Activated T-helper 2 cell treated with anti-CD3 and anti-CD28 coated beads, Interferon-gamma antibody, Interleukin-2, Interleukin-4, amounts not matched to agents 10 μg/mL and 5 μg/mL and 100 μg/mL, durations not matched to agents 14 hours and 24 hours and 36 hours (primary cell): Measurements from ENCODE around the gene CTRB2. TPM values are rescaled to one million over a fixed set of nuclear protein-coding genes. Genes with fewer than 3 reads are reported as not detected.

ENCODE experiments used
- DNase-seq: peaks from one replicate; pipeline ENCODE4 v3.0.0; 2021; ENCODE audit warnings: low spot score
- H3K27ac Mint-ChIP-seq: one replicate; pipeline ENCODE4 v1.8.0; 2021; ENCODE audit warnings: mixed read lengths
- H3K27me3 Mint-ChIP-seq: one replicate; pipeline ENCODE4 v1.8.0; 2021; ENCODE audit warnings: low read depth, mixed read lengths
- H3K36me3 Mint-ChIP-seq: one replicate; pipeline ENCODE4 v1.8.0; 2021; ENCODE audit warnings: low read depth, mixed read lengths
- H3K4me1 Mint-ChIP-seq: one replicate; pipeline ENCODE4 v1.8.0; 2021; ENCODE audit warnings: low read depth, mixed read lengths
- H3K4me3 Mint-ChIP-seq: one replicate; pipeline ENCODE4 v1.8.0; 2021; ENCODE audit warnings: low read depth, mild to moderate bottlenecking, moderate library complexity, mixed read lengths
- H3K9me3 Mint-ChIP-seq: one replicate; pipeline ENCODE4 v1.8.0; 2021; ENCODE audit warnings: mixed read lengths
- intact Hi-C: fragments of 100-400 bp; cut with micrococcal nuclease; formaldehyde crosslinking; loops from one replicate; pipeline ENCODE4 v1.15.1; 2023
- total RNA-seq: library from RNA; stranded (reverse); gene quantifications from 2 replicates; pipeline ENCODE4 v1.2.3, GENCODE V29; 2022

CTRB2 gene
- total RNA-seq, 1 donor from 2014 or later: not detected

GRCh38 chr16:75188832-75189477, 18.0 kb downstream of the CTRB2 start:
- no peak overlapping the region for H3K27ac Mint-ChIP-seq
- H3K4me1 Mint-ChIP-seq: no peaks in the 10 kb centered on the region
- DNase-seq: no peak

GRCh38 chr16:75181630-75182029, 25.3 kb downstream of the CTRB2 start:
- Mint-ChIP-seq H3K4me1 (no peaks in the 10 kb centered on the region), H3K36me3 (no peaks in the 10 kb centered on the region), H3K27me3 (peaks cover 5% of the 10 kb centered on the region), H3K9me3 (peaks cover 20% of the 10 kb centered on the region), H3K27ac (no peak overlapping the region), H3K4me3 (no peak overlapping the region)
- intact Hi-C loops: no loop called here
- no peak for DNase-seq

More at GRCh38 chr16:75188832-75189477, 18.0 kb downstream of the CTRB2 start:
- Mint-ChIP-seq H3K27me3 (peaks cover 8% of the 10 kb centered on the region), H3K36me3 (no peaks in the 10 kb centered on the region), H3K9me3 (no peaks in the 10 kb centered on the region), H3K4me3 (no peak overlapping the region)
- intact Hi-C loops: no loop called here

GRCh38 chr16:75179208-75179607, 27.8 kb downstream of the CTRB2 start:
- no peaks in the 10 kb centered on the region for H3K36me3 Mint-ChIP-seq
- intact Hi-C loops: no loop called here
- peaks cover 5% of the 10 kb centered on the region for H3K27me3 Mint-ChIP-seq
- no peaks in the 10 kb centered on the region for H3K4me1 Mint-ChIP-seq
- no peak overlapping the region for H3K4me3 Mint-ChIP-seq
- H3K9me3 Mint-ChIP-seq: peaks cover 34% of the 10 kb centered on the region
- H3K27ac Mint-ChIP-seq: no peak overlapping the region
- DNase-seq: no peak

- no peak overlapping the region for H3K4me3 Mint-ChIP-seq
- no peak overlapping the region for H3K27ac Mint-ChIP-seq
- intact Hi-C loops: no loop called here
- peaks cover 14% of the 10 kb centered on the region for H3K36me3 Mint-ChIP-seq
- H3K4me1 Mint-ChIP-seq: no peaks in the 10 kb centered on the region
- no peak for DNase-seq
- H3K9me3 Mint-ChIP-seq: peaks cover 57% of the 10 kb centered on the region
- peaks cover 4% of the 10 kb centered on the region for H3K27me3 Mint-ChIP-seq
These were observed 30.0 kb downstream of the CTRB2 start for GRCh38 chr16:75176926-75177325.

GRCh38 chr16:75175074-75175473, 31.9 kb downstream of the CTRB2 start:
- no peaks in the 10 kb centered on the region for H3K27me3 Mint-ChIP-seq
- intact Hi-C loops: no loop called here
- H3K4me3 Mint-ChIP-seq: no peak overlapping the region
- H3K4me1 Mint-ChIP-seq: no peaks in the 10 kb centered on the region
- peaks cover 74% of the 10 kb centered on the region for H3K9me3 Mint-ChIP-seq
- H3K36me3 Mint-ChIP-seq: peaks cover 31% of the 10 kb centered on the region
- DNase-seq: no peak
- H3K27ac Mint-ChIP-seq: no peak overlapping the region

GRCh38 chr16:75172578-75172977, 34.4 kb downstream of the CTRB2 start:
- intact Hi-C loops: no loop called here
- Mint-ChIP-seq H3K4me3 (no peak overlapping the region), H3K27ac (no peak overlapping the region), H3K36me3 (peaks cover 56% of the 10 kb centered on the region), H3K4me1 (no peaks in the 10 kb centered on the region), H3K27me3 (no peaks in the 10 kb centered on the region), H3K9me3 (peaks cover 82% of the 10 kb centered on the region)
- no peak for DNase-seq

GRCh38 chr16:75169899-75170405, 37.0 kb downstream of the CTRB2 start:
- Mint-ChIP-seq H3K9me3 (peaks cover 87% of the 10 kb centered on the region), H3K27ac (no peak overlapping the region), H3K27me3 (no peaks in the 10 kb centered on the region), H3K4me1 (no peaks in the 10 kb centered on the region), H3K4me3 (no peak overlapping the region), H3K36me3 (peaks cover 83% of the 10 kb centered on the region)
- intact Hi-C loops: no loop called here
- no peak for DNase-seq

- Mint-ChIP-seq H3K4me1 (no peaks in the 10 kb centered on the region), H3K4me3 (no peak overlapping the region), H3K27me3 (no peaks in the 10 kb centered on the region), H3K36me3 (peaks cover 82% of the 10 kb centered on the region), H3K27ac (no peak overlapping the region), H3K9me3 (peaks cover 43% of the 10 kb centered on the region)
- intact Hi-C loops: no loop called here
- no peak for DNase-seq
These were observed 46.6 kb downstream of the CTRB2 start for GRCh38 chr16:75160386-75160785.

Other genes starting within 250 kb of the CTRB2 start
- gene WDR59, start 222.0 kb downstream of the CTRB2 start, total RNA-seq: 83.9 and 92.0 TPM in 2 replicates
- 34.8 and 36.6 TPM in 2 replicates for gene ZNRF1, start 208.1 kb downstream of the CTRB2 start, total RNA-seq
- 0.41 TPM in 1 of 2 replicates, not detected in the other for gene LDHD, start 90.4 kb downstream of the CTRB2 start, total RNA-seq
- gene ZFP1, start 58.6 kb downstream of the CTRB2 start, total RNA-seq: 11.2 and 14.0 TPM in 2 replicates
- not detected in 2 replicates for gene CTRB1, start 11.8 kb upstream of the CTRB2 start, total RNA-seq
- gene BCAR1, start 44.5 kb upstream of the CTRB2 start, total RNA-seq: 0.44 and 0.59 TPM in 2 replicates
- 33.5 and 37.5 TPM in 2 replicates for gene CFDP1, start 226.3 kb upstream of the CTRB2 start, total RNA-seq